ENCODE measurements around the gene CEP68.

CEP68 gene

DNA sequence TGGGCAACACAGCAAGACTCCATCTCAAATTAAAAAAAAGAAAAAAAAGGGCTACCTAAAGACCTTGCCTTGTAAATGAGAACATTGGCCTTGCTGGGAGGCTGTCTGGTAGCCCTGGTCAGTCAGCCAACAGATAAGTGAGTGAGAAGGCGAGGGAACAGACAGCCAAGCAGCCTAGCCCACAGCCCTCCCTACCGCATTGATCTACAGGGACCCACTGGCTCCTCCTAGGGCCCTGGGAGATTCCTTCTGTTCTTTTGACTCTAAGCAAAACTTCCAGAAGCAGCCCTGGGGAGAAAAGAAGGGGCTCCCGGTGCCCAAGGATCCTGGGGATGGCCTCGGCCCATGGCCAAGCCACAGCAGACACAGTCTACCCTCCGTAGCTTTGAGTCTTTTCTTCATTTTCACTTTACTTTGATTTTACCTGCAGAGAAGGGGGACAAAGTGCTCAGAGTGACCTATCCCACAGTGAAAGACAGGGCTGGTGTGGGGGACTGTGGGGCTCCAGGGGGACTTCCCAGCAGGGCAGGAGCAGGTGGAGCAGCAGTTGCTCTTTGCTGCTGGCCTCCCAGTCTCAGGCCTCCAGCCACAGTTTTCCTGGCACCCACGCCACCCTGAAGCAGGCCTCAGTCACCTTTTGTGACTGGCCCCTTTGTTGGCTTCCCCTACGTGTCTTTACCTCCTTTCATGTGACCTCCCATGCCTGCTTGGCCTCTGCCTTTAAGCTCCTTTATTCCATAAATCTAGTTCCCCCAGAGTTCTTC is 5.1 kb downstream of the CEP68 start:
- no peak for DNase-seq

DNA sequence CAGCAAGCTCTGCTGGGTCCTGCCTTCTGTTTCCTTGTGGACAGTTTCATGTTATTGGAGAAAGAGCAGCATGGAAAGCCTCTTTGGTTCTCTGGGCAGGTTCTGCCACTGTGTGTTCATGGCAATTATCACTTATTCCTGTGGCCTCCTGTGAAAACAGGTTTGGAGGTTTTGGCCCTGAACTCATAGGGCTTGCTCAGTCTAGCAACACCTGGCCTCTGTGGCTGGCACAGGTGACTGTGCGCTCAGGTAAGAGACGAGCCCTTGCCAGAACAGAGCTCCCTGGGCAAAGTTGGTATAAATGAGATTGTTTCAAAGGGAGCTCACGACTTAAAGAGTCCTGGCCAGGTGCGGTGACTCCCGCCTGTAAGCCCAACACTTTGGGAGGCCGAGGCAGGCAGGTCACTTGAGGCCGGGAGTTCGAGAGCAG is 5.7 kb downstream of the CEP68 start:
- no peak for DNase-seq

DNA sequence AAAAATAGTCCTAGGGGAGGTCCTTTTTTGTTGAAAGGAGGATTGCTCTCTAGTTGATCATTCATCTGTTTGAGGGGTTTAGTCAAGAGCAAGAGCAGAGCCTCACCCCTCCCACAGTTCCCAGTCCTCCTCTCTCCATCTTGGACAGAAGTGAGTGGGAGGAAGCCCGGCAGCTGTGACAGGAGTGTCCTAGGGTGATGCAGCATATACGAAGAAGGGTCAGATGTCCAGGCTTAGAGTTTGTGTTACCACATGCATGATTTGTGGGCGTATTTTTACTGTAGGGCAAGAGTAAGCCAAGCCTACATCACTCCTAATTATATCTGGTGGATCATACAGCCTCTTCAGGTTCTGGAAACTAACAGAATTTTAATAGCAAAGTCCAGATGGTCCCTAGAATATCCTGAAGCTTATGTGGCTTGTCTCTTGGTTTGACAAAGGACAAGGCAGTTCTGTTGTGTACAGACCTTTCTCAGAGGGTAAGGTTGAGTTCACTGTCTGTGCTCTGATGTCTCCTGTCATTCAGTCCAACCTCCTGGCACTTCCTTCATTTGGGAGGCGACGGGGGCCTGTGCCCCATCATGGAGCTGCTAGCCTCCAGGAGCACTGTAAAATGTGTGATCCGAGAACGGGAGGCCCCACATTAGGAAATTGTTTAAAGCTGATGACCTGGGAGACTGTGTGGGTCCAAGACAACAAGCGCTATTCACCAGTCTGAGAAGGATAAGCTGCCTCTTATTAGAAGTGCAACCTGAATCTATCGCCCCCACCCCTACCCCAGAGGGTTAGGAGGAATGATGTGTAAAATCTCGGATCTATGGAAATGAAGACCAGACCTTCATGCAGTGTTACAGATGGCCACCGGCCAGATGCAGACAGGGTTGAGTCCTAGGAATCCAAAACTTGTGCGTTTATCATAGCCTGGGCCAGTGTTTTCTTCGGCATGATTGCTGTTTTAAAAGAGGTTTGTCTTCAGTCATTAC is 6.9 kb downstream of the CEP68 start:
- DNase-seq: peak; percentile 36

DNA sequence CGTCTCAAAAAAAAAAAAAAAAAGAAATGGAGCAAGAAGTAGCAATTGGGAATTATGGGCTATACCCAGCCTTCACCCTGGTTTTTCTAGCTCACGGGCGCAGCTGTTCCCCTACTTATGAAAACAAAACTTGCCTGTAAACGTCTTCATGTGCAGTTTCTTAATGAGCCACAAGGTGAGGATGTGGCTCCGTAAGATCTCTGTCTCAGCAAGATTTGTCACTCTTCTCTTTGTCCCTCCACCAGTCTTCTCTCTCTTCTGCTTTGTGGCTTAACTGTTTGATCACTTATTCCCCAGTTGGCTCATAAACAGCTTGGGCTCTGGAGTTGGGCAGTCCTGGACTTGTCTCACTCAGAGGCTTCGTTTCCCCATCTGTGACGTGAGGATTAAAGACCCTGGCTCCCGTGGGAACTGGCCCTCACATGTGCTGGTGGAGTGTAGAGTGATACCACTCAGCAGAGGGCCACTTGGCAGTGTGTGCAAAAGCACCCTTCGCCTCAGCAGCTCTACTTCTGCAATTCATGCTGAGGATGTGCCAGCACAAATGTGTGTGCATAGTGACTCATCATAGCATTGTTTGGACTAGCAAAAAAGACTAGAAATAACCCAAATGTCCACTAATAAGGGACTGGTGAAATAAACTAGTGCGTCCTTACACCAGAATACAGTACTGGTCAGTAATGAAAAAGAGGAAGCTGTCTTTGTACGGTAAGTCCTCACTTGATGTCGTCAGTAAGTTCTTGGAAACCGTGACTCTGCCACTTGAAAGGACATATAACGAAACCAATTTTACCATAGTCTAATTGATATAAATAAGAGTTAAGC is 8.7 kb downstream of the CEP68 start:
- peak; percentile 50 for DNase-seq

DNA sequence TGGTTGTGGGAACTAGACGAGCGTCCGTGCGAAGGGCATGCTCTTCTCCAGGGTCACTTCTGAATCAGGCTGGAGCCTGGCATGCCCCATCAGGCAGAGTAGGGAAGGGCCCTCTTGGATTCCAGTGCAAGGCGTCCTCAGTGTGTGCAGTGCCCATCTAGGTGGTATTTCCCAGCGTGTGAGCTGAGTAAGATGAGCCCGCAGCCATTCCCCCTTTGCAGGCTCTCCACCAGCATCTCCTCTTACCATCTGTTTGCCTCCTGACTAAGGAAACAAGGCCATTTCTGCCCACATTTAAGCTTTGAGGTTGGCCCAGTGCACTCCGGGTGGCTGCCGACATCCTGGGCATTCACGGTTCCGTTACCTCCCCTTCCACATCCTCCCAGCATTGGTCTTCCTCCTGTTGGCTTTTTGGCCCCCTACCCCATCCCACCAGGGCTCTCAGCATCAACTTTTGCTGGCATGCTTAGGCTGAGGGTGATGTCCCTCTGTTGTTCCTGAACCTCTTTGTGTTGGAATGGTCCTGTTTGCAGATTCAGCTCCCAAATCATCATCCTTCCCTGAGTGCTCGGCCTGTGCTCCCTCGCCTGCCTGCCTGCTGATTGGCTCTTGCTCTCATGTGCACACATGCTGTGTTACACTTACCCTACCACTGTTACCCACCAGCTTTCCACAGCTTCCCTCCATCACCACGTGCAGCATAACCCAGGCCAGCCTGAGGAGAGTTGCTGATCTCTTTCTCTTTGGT is 11.8 kb downstream of the CEP68 start:
- peak; percentile 50 for DNase-seq

DNA sequence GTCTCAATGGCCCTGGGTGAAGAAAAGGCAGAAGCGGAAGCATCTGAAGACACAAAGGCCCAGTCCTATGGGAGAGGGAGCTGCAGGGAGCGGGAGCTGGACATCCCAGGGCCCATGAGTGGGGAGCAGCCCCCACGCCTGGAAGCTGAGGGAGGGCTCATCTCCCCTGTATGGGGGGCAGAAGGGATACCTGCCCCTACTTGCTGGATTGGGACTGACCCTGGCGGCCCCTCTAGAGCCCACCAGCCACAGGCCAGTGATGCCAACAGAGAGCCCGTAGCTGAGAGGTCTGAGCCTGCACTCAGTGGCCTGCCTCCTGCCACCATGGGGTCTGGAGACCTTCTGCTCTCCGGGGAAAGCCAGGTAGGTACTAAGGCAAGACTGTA is 13.2 kb downstream of the CEP68 start:
- no peak for DNase-seq

DNA sequence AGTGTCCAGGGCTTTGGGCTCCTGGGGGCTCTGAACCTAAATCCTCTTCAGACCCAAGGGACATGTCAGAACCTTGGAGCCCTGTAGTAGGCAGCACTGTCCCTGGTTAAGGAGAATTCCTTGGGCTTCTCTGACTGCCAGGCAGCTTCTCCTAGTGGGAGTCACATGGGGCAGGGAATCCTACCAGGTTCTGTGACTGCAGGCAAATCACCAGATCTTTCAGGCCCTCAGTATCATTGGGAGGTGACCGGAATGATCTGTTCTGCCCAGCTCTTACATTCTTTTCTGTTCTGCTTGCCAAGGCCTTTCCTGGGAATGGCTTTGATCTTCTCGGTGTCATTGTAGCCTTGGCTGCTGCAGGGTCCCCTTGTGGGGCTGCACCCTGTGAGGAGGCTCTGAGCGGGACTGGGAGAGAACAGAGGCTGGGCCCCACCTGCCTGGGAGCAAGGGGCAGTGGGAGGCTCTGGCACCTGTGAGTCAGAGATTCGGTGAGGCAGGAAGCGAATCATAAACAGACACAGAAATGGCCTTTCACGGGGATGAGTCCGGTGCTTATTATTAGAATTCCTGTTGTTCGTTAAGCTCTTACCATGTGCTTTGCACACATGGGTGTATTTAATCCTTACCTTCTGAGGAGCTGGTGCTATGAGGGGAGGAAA is 14.1 kb downstream of the CEP68 start:
- DNase-seq: peak; percentile 53

DNA sequence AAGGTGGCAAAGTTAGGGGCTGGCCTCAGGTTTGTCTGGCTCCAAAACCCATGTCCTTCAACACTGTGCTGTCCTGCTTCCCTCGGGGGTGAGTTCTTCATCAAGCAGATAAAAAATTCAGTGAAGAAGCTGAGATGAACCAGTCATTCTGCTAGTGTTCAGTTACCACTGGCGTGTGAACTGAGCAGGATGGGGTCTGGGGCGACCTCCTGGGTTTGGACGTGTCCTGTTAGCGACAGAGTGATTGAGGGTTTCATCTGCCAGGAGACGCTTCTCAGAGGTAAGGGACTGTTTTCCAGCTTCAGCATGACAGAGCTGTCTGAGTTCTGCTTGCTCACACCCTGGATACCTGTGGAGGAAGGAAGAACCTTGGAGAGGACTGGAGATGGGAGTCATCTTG is 14.6 kb downstream of the CEP68 start:
- peak; percentile 49 for DNase-seq

DNA sequence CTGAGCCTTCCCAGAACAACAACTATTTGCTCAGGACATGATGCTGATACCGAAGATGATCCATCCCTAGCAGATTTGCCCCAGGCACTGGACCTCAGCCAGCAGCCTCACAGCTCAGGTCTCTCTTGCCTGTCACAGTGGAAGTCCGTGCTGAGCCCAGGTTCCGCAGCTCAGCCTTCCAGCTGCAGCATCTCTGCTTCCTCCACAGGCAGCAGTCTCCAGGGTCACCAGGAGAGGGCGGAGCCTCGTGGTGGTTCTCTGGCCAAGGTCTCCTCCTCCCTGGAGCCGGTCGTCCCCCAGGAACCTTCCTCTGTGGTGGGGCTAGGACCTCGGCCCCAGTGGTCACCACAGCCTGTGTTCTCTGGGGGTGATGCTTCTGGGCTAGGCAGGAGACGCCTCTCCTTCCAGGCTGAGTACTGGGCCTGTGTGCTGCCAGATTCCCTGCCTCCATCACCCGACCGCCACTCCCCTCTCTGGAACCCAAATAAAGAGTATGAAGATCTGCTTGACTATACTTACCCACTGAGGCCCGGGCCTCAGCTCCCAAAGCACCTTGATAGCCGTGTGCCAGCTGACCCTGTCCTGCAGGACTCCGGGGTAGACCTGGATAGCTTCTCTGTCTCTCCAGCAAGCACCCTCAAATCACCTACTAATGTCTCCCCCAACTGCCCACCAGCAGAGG is 15.4 kb downstream of the CEP68 start:
- DNase-seq: no peak

DNA sequence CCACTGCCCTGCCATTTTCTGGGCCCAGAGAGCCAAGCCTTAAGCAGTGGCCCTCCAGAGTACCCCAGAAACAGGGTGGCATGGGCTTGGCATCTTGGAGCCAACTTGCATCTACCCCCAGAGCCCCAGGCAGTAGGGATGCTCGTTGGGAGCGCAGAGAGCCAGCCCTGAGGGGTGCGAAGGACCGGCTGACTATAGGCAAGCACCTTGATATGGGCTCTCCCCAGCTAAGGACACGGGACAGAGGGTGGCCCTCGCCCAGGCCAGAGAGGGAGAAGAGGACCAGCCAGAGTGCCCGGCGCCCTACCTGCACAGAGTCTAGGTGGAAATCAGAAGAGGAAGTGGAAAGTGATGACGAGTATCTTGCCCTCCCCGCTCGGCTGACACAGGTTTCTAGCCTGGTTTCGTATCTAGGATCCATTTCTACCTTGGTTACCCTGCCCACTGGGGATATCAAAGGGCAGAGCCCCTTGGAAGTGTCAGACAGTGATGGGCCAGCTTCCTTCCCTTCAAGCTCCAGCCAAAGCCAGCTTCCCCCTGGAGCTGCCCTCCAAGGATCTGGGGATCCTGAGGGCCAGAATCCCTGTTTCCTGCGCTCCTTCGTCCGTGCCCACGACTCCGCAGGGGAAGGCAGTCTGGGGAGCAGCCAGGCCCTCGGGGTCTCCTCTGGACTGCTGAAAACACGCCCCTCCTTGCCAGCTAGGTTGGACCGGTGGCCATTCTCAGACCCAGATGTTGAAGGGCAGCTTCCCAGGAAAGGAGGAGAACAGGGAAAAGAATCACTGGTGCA is 16.2 kb downstream of the CEP68 start:
- DNase-seq: no peak

DNA sequence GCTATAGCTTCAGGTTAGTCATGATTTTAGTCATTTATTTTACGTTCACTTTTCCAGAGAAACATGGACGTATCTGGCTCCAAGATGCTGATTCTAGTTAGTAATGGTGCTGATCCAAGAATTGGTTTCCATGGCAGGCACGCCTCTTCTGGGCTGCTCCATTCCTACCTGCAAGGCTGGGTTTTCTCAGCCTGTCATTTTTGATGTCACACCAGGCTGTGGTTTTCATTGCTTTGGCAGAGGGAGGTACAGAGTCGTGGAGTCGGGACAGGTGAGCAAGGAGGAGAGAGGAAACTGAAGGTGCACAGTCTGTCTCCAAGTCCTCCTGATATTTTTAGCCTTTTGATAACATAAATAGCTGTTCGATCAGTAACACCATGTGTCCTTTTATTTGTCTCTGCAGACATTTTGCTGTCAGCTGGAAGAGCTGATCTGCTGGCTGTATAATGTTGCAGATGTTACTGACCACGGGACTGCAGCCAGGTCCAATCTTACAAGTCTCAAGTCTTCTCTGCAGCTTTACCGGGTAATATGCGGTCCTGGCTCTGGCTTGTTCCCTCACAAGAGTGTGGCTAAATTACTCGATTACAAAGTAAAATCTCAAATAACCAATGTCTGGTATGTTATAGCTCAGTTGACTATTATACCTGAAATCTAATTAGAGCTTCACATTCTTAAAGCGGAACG is 17.8 kb downstream of the CEP68 start:
- DNase-seq: no peak

DNA sequence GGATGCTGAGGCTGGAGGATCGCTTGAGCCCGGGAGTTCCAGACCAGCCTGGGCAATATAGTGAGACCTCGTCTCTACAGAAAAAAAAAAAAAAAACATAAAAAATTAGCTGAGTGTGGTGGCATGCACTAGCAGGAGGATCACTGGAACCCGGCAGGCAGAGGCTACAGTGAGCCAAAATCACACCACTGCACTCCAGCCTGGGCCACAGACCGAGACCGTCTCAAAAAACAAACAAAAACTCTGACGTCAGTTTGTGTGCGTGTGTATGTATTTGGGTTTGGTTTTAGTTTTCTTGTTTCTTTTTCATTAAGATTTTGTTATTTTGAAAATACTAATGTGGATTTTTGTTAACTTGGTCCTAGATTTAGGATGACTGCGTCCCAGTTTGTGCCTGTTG is 19.0 kb downstream of the CEP68 start:
- no peak for DNase-seq

DNA sequence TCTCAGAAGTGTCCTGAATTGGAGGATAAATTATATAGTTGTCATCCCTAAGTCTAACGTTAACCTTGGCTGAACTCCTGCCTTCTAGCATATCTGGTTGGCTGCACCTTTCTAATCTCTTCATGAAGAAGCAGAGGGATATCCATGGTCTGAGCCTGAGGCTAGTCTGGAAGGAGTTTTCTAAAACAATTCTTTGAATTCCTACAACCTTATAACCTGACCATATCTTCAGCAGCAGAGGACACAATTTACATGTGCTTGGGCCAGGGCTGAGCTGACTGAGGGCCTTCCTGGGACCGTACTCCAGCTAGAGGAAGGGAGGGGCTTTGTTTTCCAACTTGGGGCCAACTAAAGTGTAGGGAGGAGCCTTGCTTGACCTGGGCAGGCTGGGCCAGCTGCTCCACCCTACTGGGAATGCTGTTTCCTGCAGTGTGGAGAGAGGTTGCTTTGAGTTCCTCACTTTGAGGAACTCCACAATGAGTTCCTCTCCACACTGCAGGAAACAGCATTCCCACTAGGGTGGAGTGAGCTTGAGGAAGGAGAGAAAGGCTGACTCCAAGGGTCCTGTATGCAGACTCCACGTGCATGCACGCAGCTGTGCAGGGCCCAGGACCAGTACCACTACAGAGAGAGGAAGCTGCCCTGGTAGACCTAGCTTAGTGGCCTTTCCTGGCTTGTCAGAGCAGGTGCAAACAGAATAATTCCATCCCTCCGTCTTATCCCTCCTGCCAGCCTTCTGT is 19.6 kb downstream of the CEP68 start:
- DNase-seq: peak; percentile 37

DNA sequence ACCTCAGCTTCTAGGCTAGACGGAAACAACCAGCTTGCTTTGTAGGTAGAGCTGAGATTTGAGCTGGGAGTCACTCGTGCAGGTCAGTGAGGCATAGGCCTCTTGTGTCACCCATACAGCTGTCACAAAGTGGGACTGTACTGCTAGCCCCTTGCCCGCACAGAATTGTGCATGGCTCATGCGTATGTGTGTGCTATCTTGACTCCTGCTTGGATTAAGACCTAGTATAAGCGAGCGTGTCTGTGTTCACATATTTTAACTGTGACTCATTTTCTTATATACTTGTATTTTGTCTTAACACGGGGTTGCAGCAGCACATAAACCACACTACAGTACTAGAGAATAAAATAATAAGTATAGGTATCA is 20.1 kb downstream of the CEP68 start:
- DNase-seq: peak; percentile 42

DNA sequence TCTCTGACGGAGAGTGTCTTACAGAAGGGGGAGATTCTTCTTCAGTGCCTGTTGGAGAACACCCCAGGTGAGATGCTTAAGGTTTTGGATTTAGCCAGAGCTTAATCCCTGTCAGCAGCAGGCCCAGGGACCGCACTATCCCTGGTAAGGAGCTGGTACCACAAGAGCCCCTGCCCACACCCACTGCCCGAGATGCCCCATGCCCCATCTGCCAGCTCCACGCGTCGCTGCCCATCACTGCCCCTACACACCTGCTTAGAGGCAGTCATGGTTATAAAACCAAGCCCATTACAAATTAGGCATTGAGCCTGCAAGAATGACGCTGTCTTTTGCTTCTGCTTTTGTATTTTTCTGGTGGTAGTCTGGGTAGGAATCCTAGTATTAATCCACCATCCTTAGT is 21.7 kb downstream of the CEP68 start:
- DNase-seq: peak; percentile 48

DNA sequence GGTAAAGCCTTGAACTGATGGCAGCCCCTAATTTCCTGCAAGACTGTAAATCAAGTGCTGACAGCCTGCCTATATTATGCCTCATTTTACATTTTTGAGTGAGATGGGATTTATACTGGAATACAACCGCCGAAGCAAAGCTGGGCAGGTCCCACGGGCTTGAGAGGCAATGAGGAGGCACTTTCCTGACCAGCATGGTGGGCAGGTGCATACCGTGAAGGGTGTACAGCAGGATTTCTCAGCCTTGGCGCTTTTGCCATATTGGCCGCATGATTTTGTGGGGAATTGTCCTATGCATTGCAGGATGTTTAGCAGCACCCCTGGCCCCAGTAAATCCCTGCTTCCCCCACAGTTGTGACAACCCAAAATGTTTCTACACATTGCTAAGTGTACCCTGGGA is 22.8 kb downstream of the CEP68 start:
- DNase-seq: no peak

DNA sequence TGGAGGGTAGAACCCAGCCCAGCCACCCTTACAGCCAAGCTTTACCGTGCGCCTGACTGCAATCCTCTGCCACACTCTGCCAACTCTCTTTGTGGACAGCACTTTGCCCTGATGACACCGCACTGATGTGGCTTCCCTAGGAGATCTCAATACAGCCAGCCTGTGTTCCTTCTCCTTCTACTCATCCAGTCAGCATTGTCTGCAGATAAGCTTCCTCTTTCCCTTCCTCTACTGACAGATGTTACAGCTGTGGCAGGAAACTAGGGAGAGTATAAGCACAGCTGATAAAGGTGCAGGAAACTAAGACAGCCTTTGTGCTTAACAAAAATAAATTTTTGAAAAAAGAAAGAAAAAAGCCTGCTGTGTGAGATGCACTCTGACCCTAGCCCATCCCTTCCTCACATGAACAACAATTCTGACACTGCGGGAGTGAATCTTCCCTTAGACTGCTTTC is 25.0 kb downstream of the CEP68 start:
- DNase-seq: peak; percentile 42

DNA sequence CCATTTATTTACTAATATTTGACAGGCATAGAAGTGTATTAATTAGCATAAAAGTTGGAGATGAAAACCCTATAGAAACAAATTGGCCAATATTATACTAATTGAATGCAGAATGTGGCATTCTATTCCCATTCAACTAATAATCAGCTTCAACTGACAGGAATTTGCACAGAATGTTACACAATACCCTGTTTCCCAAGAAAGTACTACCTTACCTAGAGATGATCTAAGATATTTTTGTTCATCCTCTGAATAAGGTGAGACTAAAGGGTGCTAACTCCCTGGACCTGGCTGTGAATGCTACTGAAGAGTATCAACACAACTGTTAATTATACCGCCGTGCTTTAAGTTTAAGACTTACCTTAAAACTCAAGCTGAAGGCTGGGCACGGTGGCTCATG is 28.9 kb downstream of the CEP68 start:
- no peak for DNase-seq

DNA sequence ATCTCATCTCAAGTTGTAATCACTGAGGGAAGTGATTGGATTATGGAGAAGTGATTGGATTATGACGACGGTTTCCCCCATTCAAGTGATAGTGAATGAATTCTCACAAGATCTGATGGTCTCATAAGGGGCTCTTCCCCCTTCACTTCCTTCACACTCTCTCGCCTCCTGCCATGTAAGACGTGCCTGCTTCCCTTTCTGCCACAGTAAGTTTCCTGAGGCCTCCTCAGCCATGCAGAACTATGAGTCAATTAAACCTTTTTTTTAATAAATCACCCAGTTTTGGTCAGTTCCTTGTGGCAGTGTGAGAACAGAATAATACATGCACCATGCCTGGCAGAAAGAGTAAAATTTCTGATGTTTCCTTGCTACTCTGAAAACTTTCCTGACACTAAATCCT is 36.6 kb downstream of the CEP68 start:
- no peak for DNase-seq

All from activated CD8-positive, alpha-beta memory T cell treated with anti-CD3 and anti-CD28 coated beads, Interleukin-2, amount 50 U/mL, for 48 hours (primary cell).